Measurements from ENCODE around the gene FAM20A.

GRCh38 chr17:68598074-68598473 lies 3.1 kb downstream of the FAM20A start:
- no peak for TF ChIP-seq POLR2A (IDR thresholded peaks at IDR 0.05)
- no peak for TF ChIP-seq CTCF (IDR thresholded peaks at IDR 0.05)

All from heart left ventricle (tissue), 13 donors.